Measurements from ENCODE around the gene FOXA2. TPM values are rescaled to one million over a fixed set of nuclear protein-coding genes. Genes with fewer than 3 reads are reported as not detected.

FOXA2 gene
- total and polyA plus RNA-seq, 2 of the 13 experiments (the other 11 are each of a cell fraction or from before 2014, with no cell fraction given): 8.8 to 12.2 TPM

DNA sequence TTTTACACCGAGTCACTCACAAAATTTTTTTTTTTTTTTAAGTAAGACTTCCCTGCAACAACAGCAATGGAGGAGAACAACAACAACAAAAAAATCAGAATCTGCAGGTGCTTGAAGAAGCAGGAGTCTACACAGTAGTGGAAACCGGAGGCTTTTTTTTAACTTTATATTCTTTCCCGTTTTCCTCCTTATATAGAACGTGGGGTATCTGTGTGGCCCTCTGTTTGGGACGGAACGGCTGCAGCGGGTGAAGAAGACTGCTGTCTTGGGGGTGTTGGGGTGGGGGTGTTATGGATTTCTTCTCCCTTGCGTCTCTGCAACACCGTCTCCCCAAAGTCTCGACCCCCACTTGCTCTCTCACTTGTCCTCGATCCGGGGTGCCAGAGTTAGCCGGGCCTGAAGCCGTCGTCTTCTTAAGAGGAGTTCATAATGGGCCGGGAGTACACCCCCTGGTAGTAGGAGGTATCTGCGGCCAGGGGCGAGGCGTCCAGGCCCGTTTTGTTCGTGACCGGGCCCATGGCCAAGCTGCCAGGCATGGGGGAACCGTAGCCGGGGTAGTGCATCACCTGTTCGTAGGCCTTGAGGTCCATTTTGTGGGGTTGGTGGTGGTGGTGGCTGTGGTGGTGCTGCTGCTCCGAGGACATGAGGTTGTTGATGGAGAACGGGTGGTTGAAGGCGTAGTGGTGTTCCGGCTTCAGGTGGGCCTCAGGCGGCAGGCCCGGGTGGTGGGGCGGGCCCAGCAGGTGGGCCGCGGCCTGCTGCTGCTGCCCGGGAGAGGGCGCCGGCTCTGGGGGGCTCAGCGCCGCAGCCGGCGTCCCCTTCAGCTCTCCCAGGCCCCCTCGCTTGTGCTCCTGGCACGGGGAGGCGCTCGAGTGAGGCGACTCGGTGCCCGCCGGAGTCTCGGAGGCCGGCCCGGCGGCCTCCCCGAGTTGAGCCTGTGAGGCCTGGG, 2.7 kb downstream of the FOXA2 start (continued):
- no peak for TF ChIP-seq MXD4 (CRISPR knock-in tag; IDR thresholded peaks at IDR 0.05)
- no peak for TF ChIP-seq ZNF335 (CRISPR knock-in tag; IDR thresholded peaks at IDR 0.05)
- TF ChIP-seq FOXC1 (CRISPR knock-in tag; IDR thresholded peaks at IDR 0.05; ENCODE audit: borderline replicate concordance): no peak
- peak; percentile 29 for TF ChIP-seq SRSF1 (optimal IDR thresholded peaks at IDR 0.05; ENCODE audit: low read depth, low read length)
- 0 out of 2 replicates have a peak, but pooled peaks have one; percentile 11 for TF ChIP-seq ZNF263 (CRISPR knock-in tag; IDR thresholded peaks at IDR 0.05)
- no peak for TF ChIP-seq POLR2AphosphoS2 (IDR thresholded peaks at IDR 0.05; ENCODE audit: low read depth, low read length)
- TF ChIP-seq ZNF430 (CRISPR knock-in tag; IDR thresholded peaks at IDR 0.05): no peak
- TF ChIP-seq MEIS2 (CRISPR knock-in tag; IDR thresholded peaks at IDR 0.05): 0 out of 2 replicates have a peak, but pooled peaks have one; percentile 27
- TF ChIP-seq NONO (IDR thresholded peaks at IDR 0.05): no peak
- TF ChIP-seq NONO (CRISPR knock-in tag; conservative IDR thresholded peaks at IDR 0.05): no peak
- peak; percentile 87 for TF ChIP-seq PRPF4 (IDR thresholded peaks at IDR 0.05; ENCODE audit: low read depth, low read length, poor library complexity, severe bottlenecking)
- 0 out of 2 replicates have a peak, but pooled peaks have one; percentile 35 for TF ChIP-seq CBX5 (CRISPR knock-in tag; IDR thresholded peaks at IDR 0.05; ENCODE audit: borderline replicate concordance)
- TF ChIP-seq, protein P1, sequence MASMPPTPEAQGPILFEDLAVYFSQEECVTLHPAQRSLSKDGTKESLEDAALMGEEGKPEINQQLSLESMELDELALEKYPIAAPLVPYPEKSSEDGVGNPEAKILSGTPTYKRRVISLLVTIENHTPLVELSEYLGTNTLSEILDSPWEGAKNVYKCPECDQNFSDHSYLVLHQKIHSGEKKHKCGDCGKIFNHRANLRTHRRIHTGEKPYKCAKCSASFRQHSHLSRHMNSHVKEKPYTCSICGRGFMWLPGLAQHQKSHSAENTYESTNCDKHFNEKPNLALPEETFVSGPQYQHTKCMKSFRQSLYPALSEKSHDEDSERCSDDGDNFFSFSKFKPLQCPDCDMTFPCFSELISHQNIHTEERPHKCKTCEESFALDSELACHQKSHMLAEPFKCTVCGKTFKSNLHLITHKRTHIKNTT (CRISPR knock-in tag; IDR thresholded peaks at IDR 0.05): no peak
- TF ChIP-seq ZFX (CRISPR knock-in tag; IDR thresholded peaks at IDR 0.05; ENCODE audit: low read depth): peak; percentile 51; the same call in 1 of the 2 replicates
- TF ChIP-seq ARHGAP35 (CRISPR knock-in tag; IDR thresholded peaks at IDR 0.05; ENCODE audit: borderline replicate concordance): peak; percentile 37; the same call in 1 of the 2 replicates
- TF ChIP-seq KAT8 (CRISPR knock-in tag; IDR thresholded peaks at IDR 0.05): no peak
- TF ChIP-seq ZNF251 (CRISPR knock-in tag; IDR thresholded peaks at IDR 0.05): no peak
- TF ChIP-seq SPEN (CRISPR knock-in tag; IDR thresholded peaks at IDR 0.05; ENCODE audit: low read depth): peak; percentile 24; the same call in 1 of the 2 replicates
- TF ChIP-seq, protein P2, sequence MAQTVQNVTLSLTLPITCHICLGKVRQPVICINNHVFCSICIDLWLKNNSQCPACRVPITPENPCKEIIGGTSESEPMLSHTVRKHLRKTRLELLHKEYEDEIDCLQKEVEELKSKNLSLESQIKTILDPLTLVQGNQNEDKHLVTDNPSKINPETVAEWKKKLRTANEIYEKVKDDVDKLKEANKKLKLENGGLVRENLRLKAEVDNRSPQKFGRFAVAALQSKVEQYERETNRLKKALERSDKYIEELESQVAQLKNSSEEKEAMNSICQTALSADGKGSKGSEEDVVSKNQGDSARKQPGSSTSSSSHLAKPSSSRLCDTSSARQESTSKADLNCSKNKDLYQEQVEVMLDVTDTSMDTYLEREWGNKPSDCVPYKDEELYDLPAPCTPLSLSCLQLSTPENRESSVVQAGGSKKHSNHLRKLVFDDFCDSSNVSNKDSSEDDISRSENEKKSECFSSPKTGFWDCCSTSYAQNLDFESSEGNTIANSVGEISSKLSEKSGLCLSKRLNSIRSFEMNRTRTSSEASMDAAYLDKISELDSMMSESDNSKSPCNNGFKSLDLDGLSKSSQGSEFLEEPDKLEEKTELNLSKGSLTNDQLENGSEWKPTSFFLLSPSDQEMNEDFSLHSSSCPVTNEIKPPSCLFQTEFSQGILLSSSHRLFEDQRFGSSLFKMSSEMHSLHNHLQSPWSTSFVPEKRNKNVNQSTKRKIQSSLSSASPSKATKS (CRISPR knock-in tag; IDR thresholded peaks at IDR 0.05): no peak
- TF ChIP-seq, protein P3, sequence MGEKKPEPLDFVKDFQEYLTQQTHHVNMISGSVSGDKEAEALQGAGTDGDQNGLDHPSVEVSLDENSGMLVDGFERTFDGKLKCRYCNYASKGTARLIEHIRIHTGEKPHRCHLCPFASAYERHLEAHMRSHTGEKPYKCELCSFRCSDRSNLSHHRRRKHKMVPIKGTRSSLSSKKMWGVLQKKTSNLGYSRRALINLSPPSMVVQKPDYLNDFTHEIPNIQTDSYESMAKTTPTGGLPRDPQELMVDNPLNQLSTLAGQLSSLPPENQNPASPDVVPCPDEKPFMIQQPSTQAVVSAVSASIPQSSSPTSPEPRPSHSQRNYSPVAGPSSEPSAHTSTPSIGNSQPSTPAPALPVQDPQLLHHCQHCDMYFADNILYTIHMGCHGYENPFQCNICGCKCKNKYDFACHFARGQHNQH (CRISPR knock-in tag; IDR thresholded peaks at IDR 0.05): no peak
- TF ChIP-seq ZKSCAN5 (CRISPR knock-in tag; IDR thresholded peaks at IDR 0.05): no peak
- TF ChIP-seq, protein P4, sequence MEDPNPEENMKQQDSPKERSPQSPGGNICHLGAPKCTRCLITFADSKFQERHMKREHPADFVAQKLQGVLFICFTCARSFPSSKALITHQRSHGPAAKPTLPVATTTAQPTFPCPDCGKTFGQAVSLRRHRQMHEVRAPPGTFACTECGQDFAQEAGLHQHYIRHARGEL (CRISPR knock-in tag; IDR thresholded peaks at IDR 0.05): 0 out of 2 replicates have a peak, but pooled peaks have one; percentile 60
- no peak for TF ChIP-seq ZNF768 (CRISPR knock-in tag; IDR thresholded peaks at IDR 0.05)
- peak; percentile 73; the same call in 1 of the 2 replicates for TF ChIP-seq RBFOX2 (IDR thresholded peaks at IDR 0.05; ENCODE audit: low read depth, low read length)
- 0 out of 2 replicates have a peak, but pooled peaks have one; percentile 11 for TF ChIP-seq MTF2 (CRISPR knock-in tag; IDR thresholded peaks at IDR 0.05; ENCODE audit: borderline replicate concordance)
- TF ChIP-seq ZNF337 (CRISPR knock-in tag; IDR thresholded peaks at IDR 0.05; ENCODE audit: borderline replicate concordance, low read depth): no peak
